ENCODE results near the gene HSPA2. TPM values are rescaled to one million over a fixed set of nuclear protein-coding genes. Genes with fewer than 3 reads are reported as not detected.

HSPA2 gene
- total RNA-seq: 3.3 and 10.3 TPM in 2 replicates

GRCh38 chr14:64540208-64541202 is at the start of gene HSPA2:
Gene HSPA2 (plus strand): TSS chr14:64540741. CDS start chr14:64540850, 109 bp downstream.

GRCh38 chr14:64503434-64504309 is 36.9 kb upstream of the HSPA2 start, which contains the start of gene ZBTB25:
Gene ZBTB25 (minus strand): TSS chr14:64503838. CDS start chr14:64490533, 13,305 bp downstream.

DNA sequence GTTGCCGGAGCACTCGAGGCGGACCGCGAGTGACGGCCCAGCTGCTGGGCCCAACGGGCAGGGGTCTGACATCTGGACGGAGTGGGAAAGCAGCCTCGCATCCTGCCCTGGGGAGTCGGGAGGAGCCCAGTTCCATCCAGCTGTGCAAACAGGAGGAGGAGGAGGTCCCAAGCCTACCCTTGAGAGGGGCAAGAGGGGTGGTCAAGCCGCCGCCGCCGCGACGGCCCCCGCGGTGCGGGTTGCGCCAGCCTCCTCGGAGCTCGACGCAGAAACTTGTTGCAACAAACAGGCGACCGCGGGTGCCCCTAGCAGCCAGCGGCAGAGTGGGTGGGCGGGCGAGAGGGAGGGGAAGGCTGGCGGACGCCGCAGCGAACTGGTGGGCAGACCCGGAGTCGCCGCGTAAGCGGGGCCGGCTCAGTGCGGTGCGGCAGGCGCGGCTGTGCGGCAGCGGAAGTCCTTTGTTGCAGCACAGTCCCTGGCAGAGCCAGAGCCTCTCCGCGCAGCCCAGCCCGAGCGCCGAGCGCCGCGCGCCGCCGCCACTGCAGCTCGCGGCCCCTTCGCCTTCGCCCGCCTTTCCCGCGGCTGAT is 36.1 kb upstream of the HSPA2 start, which contains the start of gene ZBTB1:
TSS of gene ZBTB1 (plus strand) at position 461 of the 587 bp plus-strand sequence. CDS start 16,735 bp downstream, outside the sequence.

DNA sequence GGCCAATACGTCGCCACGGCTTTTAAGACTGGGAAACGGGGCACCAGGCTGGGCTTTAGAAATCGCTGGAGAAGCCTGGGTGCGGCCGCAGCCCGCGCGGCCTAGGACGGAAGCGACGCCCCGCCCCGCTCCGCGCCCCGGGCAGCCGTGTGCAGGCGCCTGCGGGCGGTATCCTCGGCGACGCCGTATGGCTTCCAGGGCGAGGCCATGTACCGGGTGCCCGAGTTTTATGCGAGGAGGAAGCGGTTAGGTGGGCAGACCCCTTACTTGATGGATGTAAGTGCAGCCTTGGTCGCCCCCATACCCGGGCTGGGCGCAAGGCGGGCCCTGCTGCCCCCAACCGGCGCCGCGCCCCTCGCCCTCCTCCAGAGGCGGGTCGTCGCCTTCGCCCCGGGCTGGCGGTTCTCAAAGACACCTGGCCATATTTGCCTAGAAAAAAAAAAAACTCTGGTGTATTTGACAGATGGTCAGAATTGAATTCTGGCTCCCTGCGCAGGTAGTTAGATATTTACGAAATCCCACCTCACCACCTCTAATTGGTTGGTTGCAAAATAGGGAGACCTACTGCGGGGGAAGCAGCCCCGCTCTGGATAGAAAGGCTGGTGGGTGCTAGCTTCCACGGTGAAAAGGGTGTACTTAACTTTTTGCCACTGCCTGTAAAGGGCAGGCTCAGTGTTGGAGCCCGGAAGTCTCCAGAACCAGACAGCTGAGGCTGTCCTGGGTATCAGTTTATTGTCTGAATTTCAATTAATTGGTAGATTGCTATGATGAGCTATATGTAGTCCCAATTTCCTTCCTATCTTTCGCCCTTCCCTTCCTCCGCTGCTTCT is 9.5 kb downstream of the HSPA2 start, which contains the start of gene PPP1R36:
TSS of gene PPP1R36 (plus strand) at position 171 of the 830 bp plus-strand sequence. CDS start at position 208, 37 bp downstream.

Other genes starting within 250 kb of the HSPA2 start
- gene ESR2, start 246.4 kb upstream of the HSPA2 start, total RNA-seq: under 0.01 and 0.07 TPM in 2 replicates
- 38.3 and 54.5 TPM in 2 replicates for gene MTHFD1, start 152.4 kb upstream of the HSPA2 start, total RNA-seq
- gene AKAP5, start 75.2 kb upstream of the HSPA2 start, total RNA-seq: under 0.01 and 0.28 TPM in 2 replicates
- 6.2 and 8.3 TPM in 2 replicates for gene ZBTB25, start 36.9 kb upstream of the HSPA2 start, total RNA-seq
- 40.7 and 64.4 TPM in 2 replicates for gene ZBTB1, start 36.0 kb upstream of the HSPA2 start, total RNA-seq
- gene PPP1R36, start 9.2 kb downstream of the HSPA2 start, total RNA-seq: 0.34 and 0.50 TPM in 2 replicates
- gene PLEKHG3, start 163.7 kb downstream of the HSPA2 start, total RNA-seq: 35.5 and 105 TPM in 2 replicates

Data from nasal cavity respiratory epithelium epithelial cell of viscerocranial mucosa (primary cell).